ENCODE measurements around the gene ARHGAP18. TPM values are rescaled to one million over a fixed set of nuclear protein-coding genes. Genes with fewer than 3 reads are reported as not detected.
A peak's percentile ranks its signal among the peaks of the same experiment; 100 is the strongest.

The ARHGAP18 gene
- total and polyA plus RNA-seq, 2 of the 13 experiments (the other 11 are each of a cell fraction or from before 2014, with no cell fraction given) = 58.2 to 115 TPM

- TF ChIP-seq HMGXB3 (CRISPR knock-in tag; IDR thresholded peaks at IDR 0.05; ENCODE audit: borderline replicate concordance) = no peak; the same call in 1 of the 2 replicates
- no peak for TF ChIP-seq TOE1 (CRISPR knock-in tag; IDR thresholded peaks at IDR 0.05)
- TF ChIP-seq SP2 (CRISPR knock-in tag; IDR thresholded peaks at IDR 0.05) = no peak
- no peak for TF ChIP-seq STAG1 (CRISPR knock-in tag; IDR thresholded peaks at IDR 0.05)
- 0 out of 2 replicates have a peak, but pooled peaks have one; percentile 67 for TF ChIP-seq RFXAP (CRISPR knock-in tag; IDR thresholded peaks at IDR 0.05; ENCODE audit: borderline replicate concordance)
- no peak for TF ChIP-seq ZBTB38 (CRISPR knock-in tag; IDR thresholded peaks at IDR 0.05)
- TF ChIP-seq PHF5A (CRISPR knock-in tag; IDR thresholded peaks at IDR 0.05; ENCODE audit: low read depth, unreplicated experiment) = peak; percentile 51
- TF ChIP-seq ARNT2 (CRISPR knock-in tag; IDR thresholded peaks at IDR 0.05; ENCODE audit: low read depth) = no peak; the same call in 1 of the 2 replicates
- no peak for TF ChIP-seq GPBP1L1 (CRISPR knock-in tag; IDR thresholded peaks at IDR 0.05)
- no peak for TF ChIP-seq ZNF749 (CRISPR knock-in tag; IDR thresholded peaks at IDR 0.05; ENCODE audit: borderline replicate concordance)
- no peak for TF ChIP-seq ZNF567 (CRISPR knock-in tag; IDR thresholded peaks at IDR 0.05; ENCODE audit: borderline replicate concordance)
- no peak for TF ChIP-seq ZNF44 (CRISPR knock-in tag; IDR thresholded peaks at IDR 0.05)
- TF ChIP-seq TCF7L2 (IDR thresholded peaks at IDR 0.05; ENCODE audit: low read depth, low read length) = peak; percentile 88
- TF ChIP-seq PHB2 (IDR thresholded peaks at IDR 0.05; ENCODE audit: partially characterized antibody) = no peak
- no peak for TF ChIP-seq ZBTB42 (CRISPR knock-in tag; IDR thresholded peaks at IDR 0.05)
- TF ChIP-seq MAF1 (CRISPR knock-in tag; IDR thresholded peaks at IDR 0.05; ENCODE audit: borderline replicate concordance) = no peak
- 0 out of 2 replicates have a peak, but pooled peaks have one; percentile 17 for TF ChIP-seq TGIF2 (CRISPR knock-in tag; IDR thresholded peaks at IDR 0.05)
- peak; percentile 23; the same call in 1 of the 2 replicates for TF ChIP-seq THAP11 (CRISPR knock-in tag; IDR thresholded peaks at IDR 0.05)
- TF ChIP-seq PLSCR1 (CRISPR knock-in tag; IDR thresholded peaks at IDR 0.05; ENCODE audit: borderline replicate concordance) = no peak
- TF ChIP-seq NFYC (CRISPR knock-in tag; IDR thresholded peaks at IDR 0.05) = no peak
- peak; percentile 76; the same call in 1 of the 2 replicates for TF ChIP-seq IRF2 (CRISPR knock-in tag; IDR thresholded peaks at IDR 0.05)
- TF ChIP-seq KLF13 (CRISPR knock-in tag; IDR thresholded peaks at IDR 0.05) = no peak
- TF ChIP-seq TRIM24 (CRISPR knock-in tag; IDR thresholded peaks at IDR 0.05) = no peak
- no peak for TF ChIP-seq HNRNPLL (IDR thresholded peaks at IDR 0.05; ENCODE audit: low read depth, low read length, poor library complexity, severe bottlenecking)
These were observed 14.5 kb downstream of the ARHGAP18 start (continued) for GRCh38 chr6:129695373-129696027.
